OCI-LY1 (cell line): Measurements from ENCODE around the gene ESYT2.

Source experiments
- EZH2 ChIP-seq: fragments of 200-600 bp; sonication (generic), shearing (Covaris generic); IDR thresholded peaks from 2 replicates; pipeline ENCODE4 v1.8.0; 2017; ENCODE audit warnings: borderline replicate concordance, mixed run types, mild to moderate bottlenecking, antibody characterized with exemption, low read length, moderate library complexity, mixed read lengths
- TF ChIP-seq, protein P1 (sequence below): fragments of 200-600 bp; sonication (generic), shearing (Covaris generic); IDR thresholded peaks from 2 replicates; pipeline ENCODE4 v1.5.1; 2017; ENCODE audit warnings: mild to moderate bottlenecking, antibody characterized with exemption, low read length, moderate library complexity, mixed read lengths

DNA sequence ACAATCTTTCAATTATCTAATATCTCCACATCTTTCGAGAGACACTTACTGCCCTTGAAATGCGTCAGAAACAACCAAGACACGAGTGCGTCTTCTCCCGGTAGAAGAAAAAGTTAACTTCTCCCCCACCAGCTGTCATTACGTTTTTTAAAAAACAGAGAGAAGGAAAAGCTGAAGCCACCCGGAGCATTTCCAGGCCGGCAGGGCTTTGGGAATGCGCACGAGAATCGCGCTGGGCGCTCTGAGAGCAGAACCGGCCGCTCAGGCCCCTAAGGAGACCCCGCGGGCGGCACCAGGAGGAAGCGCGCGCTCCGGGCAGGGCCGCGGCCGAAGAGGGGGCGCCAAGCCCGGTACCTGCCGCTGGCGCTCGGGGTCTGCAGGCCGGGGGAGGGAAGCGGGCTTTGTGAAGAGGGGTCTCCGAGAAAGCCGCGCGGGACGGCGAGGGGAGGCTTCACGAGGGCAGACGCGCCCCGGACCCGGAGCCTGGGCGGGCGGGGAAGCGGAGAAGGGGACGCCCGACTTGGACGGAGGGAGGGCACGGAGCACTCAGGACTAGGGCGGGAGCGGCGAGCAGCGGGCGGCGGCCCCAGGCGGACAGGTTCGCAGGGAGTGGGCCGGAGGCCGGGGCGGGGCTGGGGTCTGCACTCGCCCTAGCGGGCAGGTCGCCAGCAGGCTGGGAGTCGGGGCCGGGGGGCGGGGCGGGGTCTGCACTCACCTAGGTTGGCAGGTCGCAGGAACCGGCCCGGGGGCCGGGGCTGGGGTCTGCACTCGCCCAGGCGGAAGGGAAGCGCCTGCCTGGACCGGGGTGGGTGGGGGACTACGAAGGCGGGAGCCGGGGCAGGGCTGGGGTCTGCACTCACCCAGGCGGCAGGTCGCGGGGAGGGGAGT, 932 bp downstream of the ESYT2 start:
- TF ChIP-seq, protein P1, sequence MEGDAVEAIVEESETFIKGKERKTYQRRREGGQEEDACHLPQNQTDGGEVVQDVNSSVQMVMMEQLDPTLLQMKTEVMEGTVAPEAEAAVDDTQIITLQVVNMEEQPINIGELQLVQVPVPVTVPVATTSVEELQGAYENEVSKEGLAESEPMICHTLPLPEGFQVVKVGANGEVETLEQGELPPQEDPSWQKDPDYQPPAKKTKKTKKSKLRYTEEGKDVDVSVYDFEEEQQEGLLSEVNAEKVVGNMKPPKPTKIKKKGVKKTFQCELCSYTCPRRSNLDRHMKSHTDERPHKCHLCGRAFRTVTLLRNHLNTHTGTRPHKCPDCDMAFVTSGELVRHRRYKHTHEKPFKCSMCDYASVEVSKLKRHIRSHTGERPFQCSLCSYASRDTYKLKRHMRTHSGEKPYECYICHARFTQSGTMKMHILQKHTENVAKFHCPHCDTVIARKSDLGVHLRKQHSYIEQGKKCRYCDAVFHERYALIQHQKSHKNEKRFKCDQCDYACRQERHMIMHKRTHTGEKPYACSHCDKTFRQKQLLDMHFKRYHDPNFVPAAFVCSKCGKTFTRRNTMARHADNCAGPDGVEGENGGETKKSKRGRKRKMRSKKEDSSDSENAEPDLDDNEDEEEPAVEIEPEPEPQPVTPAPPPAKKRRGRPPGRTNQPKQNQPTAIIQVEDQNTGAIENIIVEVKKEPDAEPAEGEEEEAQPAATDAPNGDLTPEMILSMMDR = no peak; the same call in 1 of the 2 replicates
- no peak for TF ChIP-seq EZH2
